Measurements from ENCODE around the gene FANCF.

Gene FANCF

DNA sequence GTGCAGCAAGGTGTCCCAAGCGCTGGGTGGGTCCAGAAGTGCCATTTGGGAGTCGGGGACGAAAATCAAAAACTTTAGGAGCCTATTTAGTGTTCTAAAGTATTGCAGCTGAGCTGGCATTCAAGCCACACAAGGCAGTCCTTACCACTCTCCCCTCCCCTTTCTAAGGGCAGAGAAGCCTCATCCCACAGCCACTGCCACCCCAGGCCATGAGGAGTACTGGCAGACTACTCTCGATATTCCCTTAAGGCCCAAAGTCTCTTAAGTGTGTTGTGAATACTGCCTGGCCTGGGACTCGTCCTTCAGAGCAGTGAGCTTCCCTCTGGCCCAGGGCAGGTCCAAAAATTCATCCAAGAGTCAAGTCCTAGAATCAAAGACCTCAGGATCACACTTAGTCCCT is 7.8 kb downstream of the FANCF start:
- Histone ChIP-seq H4K20me1 (ENCODE audit: control insufficient read depth, insufficient read depth, low read depth, low read length) (no peaks in the 10 kb centered on the region), H3K79me2 (ENCODE audit: control insufficient read depth, low read length) (peaks cover 1% of the 10 kb centered on the region), H3F3A (ENCODE audit: control insufficient read depth, insufficient read depth) (no peaks in the 10 kb centered on the region), H3K4me3 (ENCODE audit: low read length) (no peak overlapping the region), H3K27me3 (ENCODE audit: control insufficient read depth, low read length) (no peaks in the 10 kb centered on the region), H3K9me2 (replicated peaks; ENCODE audit: control insufficient read depth, low read length) (no peaks in the 10 kb centered on the region), H3K27ac (ENCODE audit: low read depth, low read length) (no peak overlapping the region), H3K4me2 (ENCODE audit: low read length) (no peak overlapping the region), H3K4me1 (ENCODE audit: control insufficient read depth, low read length) (peaks cover 1% of the 10 kb centered on the region; the same call in 1 of the 2 replicates), H3K9me3 (ENCODE audit: control insufficient read depth, insufficient read depth, low read length) (no peaks in the 10 kb centered on the region), H3K36me3 (ENCODE audit: control insufficient read depth, low read length) (peaks cover 1% of the 10 kb centered on the region; the same call in 1 of the 2 replicates)
- TF ChIP-seq, protein P1, sequence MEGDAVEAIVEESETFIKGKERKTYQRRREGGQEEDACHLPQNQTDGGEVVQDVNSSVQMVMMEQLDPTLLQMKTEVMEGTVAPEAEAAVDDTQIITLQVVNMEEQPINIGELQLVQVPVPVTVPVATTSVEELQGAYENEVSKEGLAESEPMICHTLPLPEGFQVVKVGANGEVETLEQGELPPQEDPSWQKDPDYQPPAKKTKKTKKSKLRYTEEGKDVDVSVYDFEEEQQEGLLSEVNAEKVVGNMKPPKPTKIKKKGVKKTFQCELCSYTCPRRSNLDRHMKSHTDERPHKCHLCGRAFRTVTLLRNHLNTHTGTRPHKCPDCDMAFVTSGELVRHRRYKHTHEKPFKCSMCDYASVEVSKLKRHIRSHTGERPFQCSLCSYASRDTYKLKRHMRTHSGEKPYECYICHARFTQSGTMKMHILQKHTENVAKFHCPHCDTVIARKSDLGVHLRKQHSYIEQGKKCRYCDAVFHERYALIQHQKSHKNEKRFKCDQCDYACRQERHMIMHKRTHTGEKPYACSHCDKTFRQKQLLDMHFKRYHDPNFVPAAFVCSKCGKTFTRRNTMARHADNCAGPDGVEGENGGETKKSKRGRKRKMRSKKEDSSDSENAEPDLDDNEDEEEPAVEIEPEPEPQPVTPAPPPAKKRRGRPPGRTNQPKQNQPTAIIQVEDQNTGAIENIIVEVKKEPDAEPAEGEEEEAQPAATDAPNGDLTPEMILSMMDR (IDR thresholded peaks at IDR 0.05; ENCODE audit: low read depth, low read length, poor library complexity, severe bottlenecking) = no peak
- no peak for TF ChIP-seq EZH2phosphoT487 (IDR thresholded peaks at IDR 0.05; ENCODE audit: borderline replicate concordance, low read length)

DNA sequence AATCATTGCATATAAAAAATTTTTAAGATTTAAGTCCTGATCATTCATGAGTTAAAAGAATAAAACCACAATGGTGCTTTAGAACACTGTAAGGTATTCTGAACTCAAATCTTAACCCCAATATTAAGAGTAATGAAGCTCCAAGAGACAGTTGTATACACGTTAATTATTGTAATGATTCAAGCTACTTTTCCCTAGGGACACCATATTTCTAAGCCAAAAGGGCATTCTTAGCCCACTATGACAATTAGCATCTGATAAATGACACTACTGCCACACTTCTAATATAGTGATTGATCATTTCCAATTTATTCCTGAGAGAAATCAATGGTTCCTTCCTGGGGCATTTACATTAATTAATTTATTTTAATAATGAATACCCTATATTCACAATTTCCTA is 21.7 kb downstream of the FANCF start:
- Histone ChIP-seq H3K4me1 (ENCODE audit: control insufficient read depth, low read length) (no peaks in the 10 kb centered on the region), H3K4me3 (ENCODE audit: low read length) (no peak overlapping the region), H3K27me3 (ENCODE audit: control insufficient read depth, low read length) (no peaks in the 10 kb centered on the region), H3K9me2 (replicated peaks; ENCODE audit: control insufficient read depth, low read length) (no peaks in the 10 kb centered on the region), H3K36me3 (ENCODE audit: control insufficient read depth, low read length) (no peaks in the 10 kb centered on the region), H3K9me3 (ENCODE audit: control insufficient read depth, insufficient read depth, low read length) (no peaks in the 10 kb centered on the region), H3K79me2 (ENCODE audit: control insufficient read depth, low read length) (no peaks in the 10 kb centered on the region), H3K27ac (ENCODE audit: low read depth, low read length) (no peak overlapping the region), H3F3A (ENCODE audit: control insufficient read depth, insufficient read depth) (no peaks in the 10 kb centered on the region), H4K20me1 (ENCODE audit: control insufficient read depth, insufficient read depth, low read depth, low read length) (no peaks in the 10 kb centered on the region), H3K4me2 (ENCODE audit: low read length) (no peak overlapping the region)
- no peak for TF ChIP-seq EZH2phosphoT487 (IDR thresholded peaks at IDR 0.05; ENCODE audit: borderline replicate concordance, low read length)
- TF ChIP-seq, protein P1 (IDR thresholded peaks at IDR 0.05; ENCODE audit: low read depth, low read length, poor library complexity, severe bottlenecking) = no peak

DNA sequence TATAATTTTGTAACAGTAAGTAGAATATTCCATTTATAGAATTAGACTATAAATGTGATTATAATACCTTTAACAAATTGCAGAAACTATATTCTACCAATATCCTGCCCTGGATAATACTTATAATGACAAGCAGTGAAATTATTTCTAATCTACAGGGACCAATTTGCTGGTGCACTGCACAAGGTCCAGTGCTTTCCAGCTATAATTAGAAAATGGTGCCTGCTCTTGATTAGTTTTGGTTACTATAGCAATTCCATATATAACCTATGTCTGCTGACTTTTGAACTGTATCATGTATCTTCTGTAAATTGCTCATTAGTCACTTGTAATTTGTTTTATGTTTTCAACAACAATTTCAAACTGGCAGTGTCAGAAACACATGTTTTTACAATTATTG is 23.1 kb downstream of the FANCF start:
- H3K79me2 ChIP-seq (ENCODE audit: control insufficient read depth, low read length) = no peaks in the 10 kb centered on the region
- no peak overlapping the region for H3K27ac ChIP-seq (ENCODE audit: low read depth, low read length)
- TF ChIP-seq, protein P1 (IDR thresholded peaks at IDR 0.05; ENCODE audit: low read depth, low read length, poor library complexity, severe bottlenecking) = no peak
- TF ChIP-seq EZH2phosphoT487 (IDR thresholded peaks at IDR 0.05; ENCODE audit: borderline replicate concordance, low read length) = no peak
- no peaks in the 10 kb centered on the region for H3K36me3 ChIP-seq (ENCODE audit: control insufficient read depth, low read length)
- no peaks in the 10 kb centered on the region for H4K20me1 ChIP-seq (ENCODE audit: control insufficient read depth, insufficient read depth, low read depth, low read length)
- H3K4me3 ChIP-seq (ENCODE audit: low read length) = no peak overlapping the region
- H3K9me3 ChIP-seq (ENCODE audit: control insufficient read depth, insufficient read depth, low read length) = no peaks in the 10 kb centered on the region
- H3F3A ChIP-seq (ENCODE audit: control insufficient read depth, insufficient read depth) = no peaks in the 10 kb centered on the region
- H3K4me2 ChIP-seq (ENCODE audit: low read length) = no peak overlapping the region
- H3K27me3 ChIP-seq (ENCODE audit: control insufficient read depth, low read length) = no peaks in the 10 kb centered on the region
- H3K9me2 ChIP-seq (replicated peaks; ENCODE audit: control insufficient read depth, low read length) = no peaks in the 10 kb centered on the region
- no peaks in the 10 kb centered on the region for H3K4me1 ChIP-seq (ENCODE audit: control insufficient read depth, low read length)

DNA sequence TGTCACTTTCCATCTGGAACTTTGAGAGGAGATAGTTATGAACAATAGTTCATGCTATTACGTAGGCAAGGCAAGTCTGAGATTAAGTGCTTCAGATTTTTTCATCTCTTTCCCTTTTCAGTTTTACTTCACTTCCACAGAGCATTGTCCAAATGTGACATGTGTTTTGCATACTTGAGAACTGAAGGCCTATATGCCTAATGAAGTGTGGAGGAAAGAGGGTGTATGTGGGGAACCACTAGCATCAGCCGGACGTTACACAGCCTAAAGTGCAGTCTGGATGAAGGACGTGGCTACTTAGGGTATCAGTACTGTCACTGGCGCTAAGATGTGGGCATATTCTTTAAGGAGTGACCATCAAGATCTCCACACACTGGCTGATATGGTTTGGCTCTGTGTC is 26.2 kb downstream of the FANCF start:
- TF ChIP-seq, protein P1 (IDR thresholded peaks at IDR 0.05; ENCODE audit: low read depth, low read length, poor library complexity, severe bottlenecking) = no peak
- no peak for TF ChIP-seq EZH2phosphoT487 (IDR thresholded peaks at IDR 0.05; ENCODE audit: borderline replicate concordance, low read length)
- Histone ChIP-seq H3K27me3 (ENCODE audit: control insufficient read depth, low read length) (no peaks in the 10 kb centered on the region), H3F3A (ENCODE audit: control insufficient read depth, insufficient read depth) (no peaks in the 10 kb centered on the region), H3K4me1 (ENCODE audit: control insufficient read depth, low read length) (no peaks in the 10 kb centered on the region), H3K9me2 (replicated peaks; ENCODE audit: control insufficient read depth, low read length) (no peaks in the 10 kb centered on the region), H4K20me1 (ENCODE audit: control insufficient read depth, insufficient read depth, low read depth, low read length) (no peaks in the 10 kb centered on the region), H3K79me2 (ENCODE audit: control insufficient read depth, low read length) (no peaks in the 10 kb centered on the region), H3K4me3 (ENCODE audit: low read length) (no peak overlapping the region), H3K4me2 (ENCODE audit: low read length) (no peak overlapping the region), H3K36me3 (ENCODE audit: control insufficient read depth, low read length) (no peaks in the 10 kb centered on the region), H3K9me3 (ENCODE audit: control insufficient read depth, insufficient read depth, low read length) (no peaks in the 10 kb centered on the region), H3K27ac (ENCODE audit: low read depth, low read length) (no peak overlapping the region)

Measured in DOHH2 (cell line).